NCI-H460 (cell line): Measurements from ENCODE around the gene FTCD. TPM values are rescaled to one million over a fixed set of nuclear protein-coding genes. Genes with fewer than 3 reads are reported as not detected.
"Not testable (repeated sequence)": the region's sequence is repeated elsewhere in the genome, so short reads cannot be mapped to it uniquely, and the experiment has no call there.

Source experiments
- DNase-seq: peaks from one replicate; pipeline ENCODE4 v3.0.0-alpha.2; 2016; ENCODE audit warnings: low read depth; ENCODE audit errors: extremely low read depth
- polyA plus RNA-seq: library from polyadenylated mRNA; depleted of rRNA; stranded (reverse); fragments of >200 nt; gene quantifications from 2 replicates; pipeline ENCODE4 v1.2.3, GENCODE V29; 2014; cell fraction: nucleus; rRNA removed
- total RNA-seq: library from RNA; depleted of rRNA; stranded (reverse); fragments of >200 nt; shearing (Covaris generic); gene quantifications from 2 replicates; pipeline ENCODE4 v1.2.3, GENCODE V29; 2014; rRNA removed

The FTCD gene, protein sequence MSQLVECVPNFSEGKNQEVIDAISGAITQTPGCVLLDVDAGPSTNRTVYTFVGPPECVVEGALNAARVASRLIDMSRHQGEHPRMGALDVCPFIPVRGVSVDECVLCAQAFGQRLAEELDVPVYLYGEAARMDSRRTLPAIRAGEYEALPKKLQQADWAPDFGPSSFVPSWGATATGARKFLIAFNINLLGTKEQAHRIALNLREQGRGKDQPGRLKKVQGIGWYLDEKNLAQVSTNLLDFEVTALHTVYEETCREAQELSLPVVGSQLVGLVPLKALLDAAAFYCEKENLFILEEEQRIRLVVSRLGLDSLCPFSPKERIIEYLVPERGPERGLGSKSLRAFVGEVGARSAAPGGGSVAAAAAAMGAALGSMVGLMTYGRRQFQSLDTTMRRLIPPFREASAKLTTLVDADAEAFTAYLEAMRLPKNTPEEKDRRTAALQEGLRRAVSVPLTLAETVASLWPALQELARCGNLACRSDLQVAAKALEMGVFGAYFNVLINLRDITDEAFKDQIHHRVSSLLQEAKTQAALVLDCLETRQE
- 0.22 TPM in 1 of 2 replicates, not detected in the other for total RNA-seq
- 0.58 TPM in 1 of 2 replicates, not detected in the other for polyA plus RNA-seq

DNA sequence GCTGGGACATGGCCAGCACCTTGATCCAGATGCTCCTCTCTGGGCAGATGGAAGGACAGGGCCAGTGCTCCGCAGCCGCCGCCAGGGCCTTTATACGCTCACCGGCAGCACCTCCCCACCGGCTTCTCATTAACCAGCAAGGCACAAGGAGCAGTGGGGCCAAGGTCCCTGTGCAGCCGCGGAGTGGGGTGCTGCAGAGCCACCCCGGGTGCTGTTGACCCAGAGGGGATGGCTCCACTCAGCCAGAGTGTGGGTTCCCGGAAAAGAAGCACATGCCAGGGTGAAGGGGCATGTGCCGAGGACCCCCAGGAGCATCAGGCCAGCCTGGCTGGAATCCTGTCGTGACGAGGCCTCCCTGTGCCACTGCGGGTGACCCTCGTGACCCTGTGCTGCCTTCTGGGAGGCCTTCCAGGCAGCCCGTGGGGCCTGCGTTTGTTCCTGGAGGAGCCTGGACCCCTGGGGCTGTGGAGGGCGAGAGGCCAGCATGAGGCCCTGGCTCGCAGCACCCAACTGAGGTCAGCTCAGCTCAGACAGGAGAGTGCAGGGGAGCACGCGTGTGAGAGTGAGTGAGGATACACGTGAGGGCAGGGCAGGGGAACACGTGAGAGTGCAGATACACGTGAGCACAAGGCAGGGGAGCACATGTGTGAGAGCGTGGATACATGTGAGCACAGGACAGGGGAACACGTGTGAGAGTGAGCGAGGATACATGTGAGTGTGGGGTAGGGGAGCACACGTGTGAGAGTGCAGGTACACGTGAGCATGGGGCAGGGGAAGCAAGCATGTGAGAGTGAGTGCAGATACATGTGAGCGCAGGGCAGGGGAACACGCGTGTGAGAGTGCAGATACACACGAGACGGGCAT is at the start of gene FTCD:
Gene FTCD, minus strand, starts transcription at position 66 of the 864 bp plus-strand sequence. Its CDS starts 56 bp downstream, at position 10.
- no peak for DNase-seq

DNA sequence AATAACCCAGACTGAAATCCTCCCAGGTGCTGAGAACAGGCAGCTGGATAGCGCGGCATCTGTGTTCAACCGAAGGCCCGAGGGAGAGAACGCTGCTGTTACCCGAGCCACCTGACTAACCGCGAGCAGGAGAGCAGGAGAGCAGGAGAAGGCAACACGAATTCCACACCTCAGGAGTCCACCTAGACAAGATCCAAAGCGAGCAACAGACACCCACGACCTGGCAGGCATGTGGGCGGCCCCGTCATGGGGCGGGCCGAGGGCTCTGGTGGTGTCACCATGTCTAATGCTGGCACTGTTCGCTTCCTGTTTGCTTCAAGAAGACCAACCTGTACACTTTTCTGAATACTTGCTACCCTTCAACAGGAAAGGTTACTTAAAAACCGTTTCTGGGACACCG is 49.8 kb upstream of the FTCD start:
- DNase-seq, result no peak

DNA sequence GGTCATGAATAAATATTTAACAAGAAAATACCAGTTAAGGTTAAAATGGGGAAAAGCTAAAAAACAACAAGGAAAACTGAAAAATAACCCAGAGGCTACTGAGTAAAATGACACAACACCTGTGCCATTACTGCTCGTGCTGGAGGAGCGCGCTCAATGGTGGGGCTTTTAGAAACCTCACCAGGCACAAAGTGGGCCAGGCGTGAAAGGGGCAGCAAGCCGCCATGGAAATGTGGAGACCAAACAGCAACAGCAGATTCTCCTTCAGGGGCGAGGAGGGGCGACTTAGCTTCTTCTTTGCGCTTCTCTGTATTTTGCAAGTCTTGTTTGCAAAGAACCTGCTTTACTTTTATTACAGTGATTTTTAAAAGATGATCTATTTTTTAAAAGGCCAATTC is 47.8 kb upstream of the FTCD start:
- no peak for DNase-seq

DNA sequence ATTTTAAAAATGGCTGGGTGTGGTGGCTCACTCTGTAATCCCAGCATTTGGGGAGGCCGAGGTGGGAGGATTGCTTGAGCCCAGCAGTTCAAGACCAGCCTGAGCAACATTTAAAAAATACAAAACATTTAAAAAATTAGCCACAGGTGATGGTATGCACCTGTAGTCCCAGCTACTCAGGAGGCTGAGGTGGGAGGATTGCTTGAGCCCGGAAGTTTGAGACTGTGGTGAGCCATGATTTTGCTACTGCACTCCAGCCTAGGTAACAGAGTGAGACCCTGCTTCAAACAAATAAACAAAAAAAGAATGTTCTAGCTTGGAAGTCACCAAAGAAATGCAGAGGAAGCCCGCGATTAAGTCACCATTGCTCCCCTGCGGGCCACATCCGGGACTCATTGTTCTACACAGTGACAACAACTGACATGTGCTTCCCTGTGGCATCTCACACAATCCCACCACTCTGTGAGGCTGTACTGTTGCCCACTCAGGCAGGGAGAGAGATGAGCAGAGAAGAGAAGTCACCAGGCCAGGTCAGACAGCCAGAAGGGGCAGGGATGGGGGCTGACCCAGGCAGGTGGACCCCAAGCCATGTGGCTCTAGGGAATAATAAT is 47.3 kb upstream of the FTCD start:
- DNase-seq, result no peak

DNA sequence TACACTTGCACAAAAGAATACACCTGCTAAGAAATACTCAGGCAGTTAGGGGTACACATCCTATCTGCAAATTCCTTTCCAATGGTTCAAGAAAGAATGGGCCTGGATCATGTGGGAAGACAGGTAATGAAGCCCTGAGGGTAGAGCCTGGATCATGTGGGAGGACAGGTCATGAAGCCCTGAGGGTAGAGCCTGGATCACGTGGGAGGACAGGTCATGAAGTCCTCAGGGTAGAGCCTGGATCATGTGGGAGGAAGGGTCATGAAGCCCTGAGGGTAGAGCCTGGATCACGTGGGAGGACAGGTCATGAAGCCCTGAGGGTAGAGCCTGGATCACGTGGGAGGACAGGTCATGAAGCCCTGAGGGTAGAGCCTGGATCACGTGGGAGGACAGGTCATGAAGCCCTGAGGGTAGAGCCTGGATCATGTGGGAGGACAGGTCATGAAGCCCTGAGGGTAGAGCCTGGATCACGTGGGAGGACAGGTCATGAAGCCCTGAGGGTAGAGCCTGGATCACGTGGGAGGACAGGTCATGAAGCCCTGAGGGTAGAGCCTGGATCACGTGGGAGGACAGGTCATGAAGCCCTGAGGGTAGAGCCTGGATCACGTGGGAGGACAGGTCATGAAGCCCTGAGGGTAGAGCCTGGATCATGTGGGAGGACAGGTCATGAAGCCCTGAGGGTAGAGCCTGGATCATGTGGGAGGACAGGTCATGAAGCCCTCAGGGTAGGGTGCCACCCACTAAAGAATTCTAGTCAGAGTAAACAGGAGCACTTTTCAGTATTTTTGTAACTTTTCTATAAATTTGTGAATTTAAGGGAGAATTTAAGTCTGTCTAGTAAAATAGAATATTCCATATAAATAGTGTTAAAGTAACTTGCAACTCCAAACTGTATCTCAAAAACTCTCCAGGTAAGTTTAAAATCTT is 45.8 kb upstream of the FTCD start:
- not testable (repeated sequence) for DNase-seq

DNA sequence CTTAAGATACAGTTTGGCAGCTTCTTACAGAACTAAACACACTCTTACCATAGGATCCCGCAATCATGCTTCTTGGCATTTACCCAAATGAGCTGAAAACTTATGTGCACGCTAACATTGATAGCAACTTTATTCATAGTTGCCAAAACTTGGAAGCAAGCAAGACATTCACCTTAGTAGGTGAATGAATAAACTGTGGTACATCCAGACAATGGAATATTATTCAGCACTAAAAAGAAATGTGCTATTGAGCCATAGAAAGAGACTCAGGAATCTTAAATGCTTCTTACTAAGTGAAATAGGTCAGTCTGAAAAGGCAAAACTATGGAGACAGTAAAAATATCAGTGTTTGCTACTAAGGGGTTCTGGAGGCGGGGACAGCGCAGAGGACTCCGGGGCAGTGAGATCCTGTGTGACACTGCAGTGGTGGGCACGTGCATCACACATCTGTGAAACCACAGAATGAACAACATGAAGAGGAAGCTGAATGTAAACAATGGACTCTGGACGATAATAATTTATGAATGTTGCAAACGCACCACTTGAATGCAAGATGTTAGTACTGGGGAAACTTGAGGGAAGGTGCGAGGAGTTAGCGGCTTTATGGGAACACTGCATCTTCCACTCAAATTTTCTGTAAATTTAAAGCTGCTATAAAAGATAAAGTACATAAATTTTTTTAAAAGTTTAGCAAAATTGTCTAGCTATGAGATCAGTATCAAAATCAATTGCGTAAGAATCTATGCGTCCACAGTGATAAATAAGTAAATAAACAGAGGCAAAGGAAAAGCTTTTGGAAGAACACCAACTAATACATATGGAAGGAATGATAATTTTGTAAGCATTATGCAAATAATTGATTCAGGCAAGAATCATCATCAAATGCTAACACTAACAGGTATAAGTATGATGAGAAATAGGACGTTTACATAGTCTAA is 44.3 kb upstream of the FTCD start:
- no peak for DNase-seq

DNA sequence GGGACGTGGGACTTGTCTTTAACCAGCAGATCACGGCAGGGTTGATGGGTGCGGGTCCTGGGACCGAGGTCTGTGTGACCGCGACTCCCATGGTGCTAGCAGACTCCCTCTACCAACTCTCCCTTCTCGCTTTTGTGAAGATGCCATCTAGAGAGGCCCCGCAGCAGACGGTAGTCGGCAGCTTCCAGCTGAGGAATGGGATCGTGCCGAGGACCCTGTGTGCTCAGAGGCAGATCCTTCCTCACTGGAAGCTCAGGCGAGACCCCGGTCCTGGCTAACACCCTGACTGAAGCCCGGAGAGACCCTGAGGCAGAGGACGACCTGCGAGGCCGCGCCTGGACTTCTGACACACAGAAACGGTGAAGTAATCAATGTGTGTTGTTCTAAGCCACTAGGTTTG is 41.4 kb upstream of the FTCD start:
- DNase-seq, result no peak

DNA sequence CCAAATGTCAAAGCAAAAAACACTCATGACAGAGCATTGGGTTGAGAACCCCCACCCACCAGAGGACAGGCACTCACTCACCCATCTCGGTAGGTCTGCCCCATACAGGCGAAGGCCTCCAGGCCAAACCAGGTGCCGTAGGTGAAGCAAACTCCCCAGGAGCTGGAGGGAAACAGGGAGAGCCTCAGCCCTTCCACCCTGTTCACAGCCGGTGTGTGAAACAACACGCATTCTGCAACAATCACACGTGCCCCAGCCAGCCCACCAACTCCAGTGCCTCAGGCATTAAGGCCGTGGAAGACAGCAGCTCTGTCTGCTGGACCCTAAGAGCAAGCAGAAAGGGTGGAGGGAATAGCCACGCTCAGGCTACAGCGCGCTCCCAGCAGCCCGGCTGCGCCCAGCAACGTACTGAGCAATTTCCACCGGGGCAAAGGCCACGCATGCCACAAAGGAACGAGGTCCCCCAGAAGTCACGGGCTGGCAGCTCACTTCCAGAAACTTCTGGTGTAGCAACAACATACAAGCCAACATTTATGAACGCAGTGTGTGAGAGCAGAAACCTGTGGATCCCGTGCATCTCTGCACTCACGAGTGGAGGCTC is 40.3 kb upstream of the FTCD start:
- no peak for DNase-seq

DNA sequence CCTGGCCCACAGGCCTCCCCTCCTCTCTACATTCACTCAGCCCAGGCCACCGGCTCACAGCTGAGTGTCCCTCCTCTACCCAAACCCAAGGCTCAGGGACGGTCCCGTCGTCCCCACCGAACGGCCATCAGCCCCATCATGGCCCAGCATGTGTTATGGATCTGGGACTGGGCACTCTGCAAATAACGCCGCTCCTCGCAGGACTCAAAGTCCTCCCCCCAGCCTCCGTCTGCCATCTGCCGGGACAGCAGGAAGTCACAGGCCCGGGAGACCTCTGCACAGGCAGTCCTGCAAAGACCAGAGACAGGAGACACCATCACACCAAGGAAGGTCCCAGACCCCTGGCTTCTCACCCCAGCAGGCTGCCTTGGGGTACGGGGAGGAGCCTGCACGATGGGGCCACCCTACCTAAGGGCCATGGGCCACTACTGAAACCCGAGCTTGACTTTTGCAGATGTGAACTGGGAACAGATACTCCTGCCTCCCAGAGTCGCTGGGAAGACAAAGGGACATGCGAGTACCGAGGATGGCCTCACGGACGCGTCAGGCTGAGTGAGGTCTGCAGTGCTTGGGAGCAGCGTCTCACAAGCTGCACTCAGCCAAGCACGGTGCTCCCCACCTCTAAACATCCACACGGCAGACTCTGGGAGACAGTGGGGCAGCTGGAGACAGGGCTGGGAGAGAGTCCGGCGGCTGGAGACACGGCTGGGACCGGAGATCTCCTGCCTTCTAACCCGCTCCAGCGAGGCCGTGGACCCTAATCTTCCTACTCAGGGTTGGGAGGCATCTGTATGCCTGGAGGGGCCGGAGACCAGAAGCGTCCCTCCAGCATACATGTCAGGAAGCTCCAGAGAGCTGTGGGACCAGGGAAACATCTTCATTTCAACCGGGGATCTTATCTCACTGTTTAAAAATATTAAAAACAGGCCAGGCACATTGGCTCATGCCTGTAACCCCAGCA is 39.3 kb upstream of the FTCD start:
- no peak for DNase-seq

DNA sequence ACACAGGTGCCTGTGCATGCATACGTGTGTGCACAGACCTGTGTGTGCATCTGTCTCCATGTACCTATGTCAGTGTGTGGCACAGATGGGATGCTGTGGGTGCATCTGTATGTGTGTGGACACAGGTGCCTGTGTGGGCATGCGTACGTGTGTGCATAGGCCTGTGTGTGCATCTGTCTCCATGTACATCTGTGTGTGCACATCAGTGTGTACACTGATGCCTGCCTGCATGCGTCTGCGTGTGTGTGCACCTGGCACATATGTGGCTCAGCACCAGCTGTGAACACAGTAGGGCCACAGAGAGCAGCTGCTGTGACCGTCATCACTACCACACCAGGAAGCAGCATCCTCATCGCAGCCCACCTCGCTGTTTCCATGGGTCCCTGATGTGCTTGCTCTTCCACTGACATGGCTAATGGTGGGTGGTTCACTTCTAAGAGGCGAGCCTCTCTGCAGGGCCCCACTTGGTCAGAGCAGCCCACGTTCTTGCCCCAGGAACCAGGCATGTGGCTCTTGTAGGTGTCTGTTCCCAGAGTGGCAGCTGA is 38.5 kb upstream of the FTCD start:
- no peak for DNase-seq

DNA sequence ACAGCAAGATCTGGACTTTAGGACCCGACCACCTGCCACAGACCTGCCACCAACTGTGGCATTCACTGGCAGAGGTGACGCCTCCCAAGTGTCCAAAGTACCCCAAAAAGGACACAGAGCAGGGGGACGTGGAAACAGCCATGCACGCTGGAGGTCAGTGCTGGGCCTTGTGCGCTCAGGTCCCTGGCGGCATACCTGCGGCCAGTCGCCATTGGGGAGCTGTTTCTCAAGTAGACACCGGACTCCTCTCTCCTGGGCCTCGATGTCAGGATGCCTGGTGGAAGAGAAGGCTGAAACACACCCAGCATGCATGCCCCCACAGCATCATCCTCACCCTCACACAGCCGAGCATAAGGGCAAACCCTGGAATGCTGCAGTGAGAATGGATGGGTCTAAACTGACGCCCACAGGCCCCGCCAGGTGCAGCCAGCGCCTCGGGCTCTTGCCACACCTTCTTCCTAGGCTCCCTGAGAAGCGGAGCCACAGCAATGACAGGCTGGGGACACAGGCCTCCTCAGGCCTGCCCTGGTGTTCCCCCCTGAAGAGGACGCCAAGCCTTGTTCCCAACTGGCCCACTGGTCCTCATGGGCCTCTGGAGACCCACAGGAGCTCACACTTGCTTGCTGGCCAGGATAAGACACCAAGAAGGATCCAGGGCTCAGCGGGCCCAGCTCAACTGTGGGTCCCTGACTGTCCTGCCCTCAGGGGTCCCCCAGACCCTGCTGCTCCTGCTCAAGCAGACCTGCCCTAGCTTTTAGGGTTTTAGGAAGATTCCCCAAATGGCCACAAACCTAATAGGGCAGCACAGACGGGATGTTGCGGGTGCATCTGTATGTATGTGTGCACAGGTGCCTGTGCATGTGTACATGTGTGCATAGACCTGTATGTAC is 36.6 kb upstream of the FTCD start:
- DNase-seq, result no peak

DNA sequence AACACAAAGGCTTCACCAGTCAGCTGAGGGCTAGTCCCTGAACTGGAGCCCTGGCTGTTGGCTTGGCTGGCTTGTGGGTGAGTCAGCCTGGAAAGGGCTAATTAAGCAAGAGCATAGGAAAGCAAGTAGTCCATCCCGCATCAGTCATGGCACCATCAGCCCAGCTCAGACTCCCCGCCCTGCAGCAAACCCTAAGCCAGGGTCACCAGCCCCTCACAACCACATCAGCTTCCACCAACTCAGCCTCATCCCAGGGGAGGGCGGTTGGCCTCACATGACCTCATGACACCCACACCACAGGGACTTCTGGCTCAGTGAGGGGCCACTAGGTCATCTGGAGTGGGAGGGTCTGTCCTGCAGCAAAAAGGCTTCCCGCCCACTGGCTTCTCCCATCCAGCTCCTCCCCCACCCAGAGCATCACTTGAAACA is 35.9 kb upstream of the FTCD start:
- DNase-seq, result no peak

DNA sequence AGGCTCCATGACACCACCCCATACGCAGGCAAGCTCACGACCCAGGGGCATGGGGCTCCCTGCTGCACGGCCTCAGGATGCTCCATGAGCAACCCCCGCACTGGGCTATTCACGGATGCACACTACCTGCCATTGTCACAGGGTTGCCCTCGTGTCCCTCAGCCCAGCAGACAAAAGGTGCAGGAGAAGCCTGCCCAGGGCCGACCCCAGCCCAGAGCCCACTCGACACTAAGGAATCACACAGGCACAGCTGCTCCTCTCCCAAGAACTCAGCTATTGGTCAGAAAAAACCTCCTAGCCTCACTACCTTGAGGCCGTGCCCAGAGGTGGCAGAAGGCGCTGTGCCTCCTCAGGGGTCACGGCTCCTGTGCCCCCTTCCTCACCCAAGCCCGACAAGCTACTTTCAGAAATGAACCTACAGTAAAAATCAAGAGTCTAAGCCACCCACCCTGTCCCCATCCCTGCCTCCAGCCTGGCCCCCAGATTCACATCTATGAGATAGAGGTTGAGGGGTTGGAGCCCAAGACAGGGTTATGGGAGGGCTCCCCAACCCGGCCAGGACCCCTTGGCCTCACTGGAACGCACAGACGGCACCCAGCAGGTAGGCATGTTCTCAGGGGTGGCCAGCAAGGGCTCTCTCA is 35.2 kb upstream of the FTCD start:
- DNase-seq, result no peak

DNA sequence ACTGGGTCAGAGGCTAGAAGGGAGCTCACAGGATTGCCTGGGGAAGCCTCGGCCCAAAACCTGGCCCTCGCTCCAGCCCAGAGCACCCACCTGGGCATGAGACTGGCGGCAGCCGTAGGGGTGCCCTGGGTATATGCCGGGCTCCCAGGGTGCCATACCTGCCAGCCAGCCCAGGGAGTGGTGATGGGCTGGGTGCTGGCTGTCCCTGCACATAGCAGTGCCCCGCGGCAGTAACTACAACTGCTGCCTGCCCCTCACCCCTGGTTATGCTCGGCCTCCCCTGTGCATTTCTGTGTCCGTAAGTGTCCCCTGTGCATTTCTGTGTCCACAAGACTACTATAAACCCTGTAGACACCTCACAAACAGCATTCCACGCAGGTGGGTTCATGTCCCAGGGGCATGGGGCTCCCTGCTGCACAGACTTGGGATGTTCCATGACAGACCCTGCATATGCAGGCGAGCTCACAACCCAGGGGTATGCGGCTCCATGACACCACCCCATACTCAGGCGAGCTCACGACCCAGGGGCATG is 34.6 kb upstream of the FTCD start:
- no peak for DNase-seq
